Stimulated activated CD8-positive, alpha-beta memory T cell treated with anti-CD3 and anti-CD28 coated beads, Interleukin-4, amount 100 ng/mL, for 48 hours (primary cell): ENCODE measurements around the gene SAMD14.
"Not testable (repeated sequence)": the region's sequence is repeated elsewhere in the genome, so short reads cannot be mapped to it uniquely, and the experiment has no call there.

Experiments used
- DNase-seq: peaks from one replicate; pipeline ENCODE4 v3.0.0-alpha.2; 2020

The SAMD14 gene

GRCh38 chr17:50070908-50071680 is 58.9 kb downstream of the SAMD14 start:
- DNase-seq, result no peak

- no peak for DNase-seq
Observed at GRCh38 chr17:50067996-50068395, 62.0 kb downstream of the SAMD14 start.

GRCh38 chr17:50066995-50067394 is 63.0 kb downstream of the SAMD14 start:
- DNase-seq, result no peak

- DNase-seq, result no peak
Observed at GRCh38 chr17:50065056-50065455, 64.9 kb downstream of the SAMD14 start.

- DNase-seq, result no peak
Observed at GRCh38 chr17:50064253-50065001, 65.5 kb downstream of the SAMD14 start.

GRCh38 chr17:50063561-50064252 is 66.3 kb downstream of the SAMD14 start:
- no peak for DNase-seq

GRCh38 chr17:50062293-50063243 is 67.4 kb downstream of the SAMD14 start:
- no peak for DNase-seq

- DNase-seq, result not testable (repeated sequence)
Observed at GRCh38 chr17:50061713-50062045, 68.3 kb downstream of the SAMD14 start.

- DNase-seq, result no peak
Observed at GRCh38 chr17:50060951-50061712, 68.8 kb downstream of the SAMD14 start.
